HG03135 (cell line): ENCODE results near the gene TSC1.

Source experiments
- ATAC-seq: cut with Tn5 transposase; IDR thresholded peaks from one replicate; pipeline ENCODE4 v1.9.1; 2021; ENCODE audit warnings: mild to moderate bottlenecking, moderate library complexity; ENCODE audit not compliant: unreplicated experiment

The TSC1 gene

GRCh38 chr9:132942541-132943182 lies 1.8 kb downstream of the TSC1 start:
- no peak for ATAC-seq

GRCh38 chr9:132939169-132939568 lies 5.2 kb downstream of the TSC1 start:
- no peak for ATAC-seq

GRCh38 chr9:132937463-132937901 lies 6.9 kb downstream of the TSC1 start:
- ATAC-seq, result no peak

- no peak for ATAC-seq
These were observed 9.4 kb downstream of the TSC1 start for GRCh38 chr9:132935026-132935425.

GRCh38 chr9:132931178-132931735 lies 13.2 kb downstream of the TSC1 start:
- no peak for ATAC-seq

GRCh38 chr9:132927704-132928103 lies 16.7 kb downstream of the TSC1 start:
- no peak for ATAC-seq

- ATAC-seq, result no peak
These were observed 21.0 kb downstream of the TSC1 start for GRCh38 chr9:132923346-132923902.

GRCh38 chr9:132919614-132920268 lies 24.7 kb downstream of the TSC1 start:
- no peak for ATAC-seq

GRCh38 chr9:132914924-132915323 lies 29.5 kb downstream of the TSC1 start:
- ATAC-seq, result no peak

GRCh38 chr9:132912131-132912530 lies 32.3 kb downstream of the TSC1 start:
- ATAC-seq, result no peak

GRCh38 chr9:132910376-132910775 lies 34.0 kb downstream of the TSC1 start:
- no peak for ATAC-seq

GRCh38 chr9:132909311-132909710 lies 35.1 kb downstream of the TSC1 start:
- no peak for ATAC-seq

- ATAC-seq, result no peak
These were observed 35.8 kb downstream of the TSC1 start for GRCh38 chr9:132908635-132909034.

- no peak for ATAC-seq
These were observed 38.7 kb downstream of the TSC1 start for GRCh38 chr9:132905726-132906125.

GRCh38 chr9:132903574-132904492 lies 40.6 kb downstream of the TSC1 start:
- no peak for ATAC-seq

GRCh38 chr9:132901858-132902831 lies 42.3 kb downstream of the TSC1 start:
- ATAC-seq, result peak; percentile 90

- ATAC-seq, result no peak
These were observed 46.4 kb downstream of the TSC1 start for GRCh38 chr9:132898051-132898450.

- no peak for ATAC-seq
These were observed 47.5 kb downstream of the TSC1 start for GRCh38 chr9:132896906-132897305.

GRCh38 chr9:132896264-132896663 lies 48.2 kb downstream of the TSC1 start:
- no peak for ATAC-seq
